Colonic mucosa (tissue), 4 donors: ENCODE results near the gene LRRC4B. TPM values are rescaled to one million over a fixed set of nuclear protein-coding genes. Genes with fewer than 3 reads are reported as not detected.
"Not testable (repeated sequence)": the region's sequence is repeated elsewhere in the genome, so short reads cannot be mapped to it uniquely, and the experiment has no call there.

Experiments used
- DNase-seq: peaks from one replicate; pipeline ENCODE4 v3.0.0-alpha.2; 2020
- H3K27ac ChIP-seq: fragments of 200-600 bp; one replicate; pipeline ENCODE4 v1.8.0; 2021
- H3K27me3 ChIP-seq: fragments of 200-600 bp; one replicate; pipeline ENCODE4 v1.8.0; 2021
- H3K36me3 ChIP-seq: fragments of 200-600 bp; one replicate; pipeline ENCODE4 v1.8.0; 2021
- H3K4me1 ChIP-seq: fragments of 200-600 bp; one replicate; pipeline ENCODE4 v1.8.0; 2021; ENCODE audit warnings: mild to moderate bottlenecking
- H3K4me3 ChIP-seq: fragments of 200-600 bp; one replicate; pipeline ENCODE4 v1.8.0; 2021
- H3K9ac ChIP-seq, 2 donors: one replicate each; pipeline ENCODE4 v1.7.0; 2013; ENCODE audit warnings: control low read depth in 2 of 2, low read depth in 2 of 2, low read length in 2 of 2
- H3K9me3 ChIP-seq: fragments of 200-600 bp; one replicate; pipeline ENCODE4 v1.8.0; 2021
- CTCF ChIP-seq: fragments of 200-600 bp; IDR thresholded peaks from one replicate; pipeline ENCODE4 v1.8.0; 2022; ENCODE audit warnings: antibody characterized with exemption, mild to moderate bottlenecking
- intact Hi-C: fragments of 100-400 bp; cut with DNase I; formaldehyde crosslinking; loops from one replicate; pipeline ENCODE4 v1.14.1; 2022
- total RNA-seq, 2 donors: library from RNA; stranded (reverse); fragmentation: NEBNext Ultra II Directional in 1 of 2; extraction: Animal tissue kit (Norgen Biotek cat#: 25700) in 1 of 2; gene quantifications; one replicate each; pipeline ENCODE4 v1.2.1, GENCODE V29; 2021
- donor health status: healthy.
- donor health status: DM: no; HTN: no; CAD: no.
- donor health status: DM: no; HTN: no; CAD: no.

Gene LRRC4B
- total RNA-seq, 2 donors from 2014 or later: 1.1 TPM

- Histone ChIP-seq H3K27ac (no peak overlapping the region), H3K9me3 (no peaks in the 10 kb centered on the region), H3K27me3 (no peaks in the 10 kb centered on the region), H3K36me3 (no peaks in the 10 kb centered on the region), H3K4me3 (no peak overlapping the region), H3K4me1 (no peaks in the 10 kb centered on the region), H3K9ac (no peak overlapping the region)
- intact Hi-C loops: no loop called here
- DNase-seq: no peak
- no peak for TF ChIP-seq CTCF
Measured at GRCh38 chr19:50531171-50531612, 37.0 kb downstream of the LRRC4B start.

- intact Hi-C loops, H3K9ac ChIP-seq, H3K9me3 ChIP-seq, H3K4me3 ChIP-seq, H3K4me1 ChIP-seq, H3K27ac ChIP-seq, H3K27me3 ChIP-seq, DNase-seq, H3K36me3 ChIP-seq: not testable (repeated sequence)
Measured at GRCh38 chr19:50528052-50528451, 40.2 kb downstream of the LRRC4B start.

GRCh38 chr19:50522881-50523280 lies 45.4 kb downstream of the LRRC4B start:
- H3K27me3 ChIP-seq: no peaks in the 10 kb centered on the region
- no peaks in the 10 kb centered on the region for H3K9me3 ChIP-seq
- DNase-seq: no peak
- H3K36me3 ChIP-seq: no peaks in the 10 kb centered on the region
- no peak overlapping the region for H3K27ac ChIP-seq
- H3K9ac ChIP-seq: no peak overlapping the region
- no peak overlapping the region for H3K4me3 ChIP-seq
- no peaks in the 10 kb centered on the region for H3K4me1 ChIP-seq
- intact Hi-C loops: no loop called here
- no peak for TF ChIP-seq CTCF

GRCh38 chr19:50520822-50521465 lies 47.3 kb downstream of the LRRC4B start:
- no peak overlapping the region for H3K4me3 ChIP-seq
- no peak overlapping the region for H3K9ac ChIP-seq
- no peaks in the 10 kb centered on the region for H3K4me1 ChIP-seq
- DNase-seq: no peak
- no peak overlapping the region for H3K27ac ChIP-seq
- H3K27me3 ChIP-seq: no peaks in the 10 kb centered on the region
- H3K36me3 ChIP-seq: no peaks in the 10 kb centered on the region
- no peak for TF ChIP-seq CTCF
- intact Hi-C loops: no loop called here
- no peaks in the 10 kb centered on the region for H3K9me3 ChIP-seq

GRCh38 chr19:50519006-50519575 lies 49.1 kb downstream of the LRRC4B start:
- Histone ChIP-seq H3K36me3 (no peaks in the 10 kb centered on the region), H3K27me3 (no peaks in the 10 kb centered on the region), H3K4me3 (no peak overlapping the region), H3K27ac (no peak overlapping the region), H3K4me1 (no peaks in the 10 kb centered on the region), H3K9ac (no peak overlapping the region), H3K9me3 (no peaks in the 10 kb centered on the region)
- intact Hi-C loops: no loop called here
- no peak for TF ChIP-seq CTCF
- no peak for DNase-seq
